ENCODE results near the gene LILRB5. TPM values are rescaled to one million over a fixed set of nuclear protein-coding genes. Genes with fewer than 3 reads are reported as not detected.
A peak's percentile ranks its signal among the peaks of the same experiment; 100 is the strongest.

The LILRB5 gene
- polyA plus RNA-seq, 3 donors = 0.14 to 1.1 (median 0.17) TPM

GRCh38 chr19:54253331-54254194 lies 3.5 kb downstream of the LILRB5 start:
- no peaks in the 10 kb centered on the region for H4K20me1 ChIP-seq (ENCODE audit: insufficient read depth, low read length)
- TF ChIP-seq CTCF (IDR thresholded peaks at IDR 0.05) = no peak
- WGBS (ENCODE audit: insufficient coverage) = 96% methylated on average over 14 of the region's 23 CpGs
- H3K27ac ChIP-seq (ENCODE audit: low read depth in 1 of 2, low read length in 2 of 2) = no peak overlapping the region
- H3K27me3 ChIP-seq (ENCODE audit: control insufficient read depth in 2 of 2, insufficient read depth in 2 of 2, low read length in 2 of 2) = peaks cover 0 to 5% of the 10 kb centered on the region in 2 donors
- Mint-ChIP-seq H3K27me3 (ENCODE audit: low read depth in 3 of 3) (peaks cover 16 to 24% (median 23%) of the 10 kb centered on the region in 3 donors), H3K4me3 (no peak overlapping the region), H3K36me3 (peaks cover 0 to 3% of the 10 kb centered on the region in 2 donors), H3K9me3 (peaks cover 0 to 3% (median 0%) of the 10 kb centered on the region in 7 donors), H3K4me1 (peaks cover 29% of the 10 kb centered on the region), H3K27ac (peak overlapping the region in 1 of 7 donors; percentile 77)
- H2AFZ ChIP-seq (ENCODE audit: insufficient read depth, low read depth, low read length, poor library complexity, severe bottlenecking) = no peak overlapping the region
- H3K4me3 ChIP-seq (replicated peaks in 1 of 3; ENCODE audit: low read depth in 2 of 3, low read length in 3 of 3) = no peak overlapping the region
- intact Hi-C loops (cut with micrococcal nuclease) = no loop called here
- no peaks in the 10 kb centered on the region for H3K9me3 ChIP-seq (replicated peaks in 1 of 2; ENCODE audit: control insufficient read depth in 1 of 2, insufficient read depth in 1 of 2, low read length in 2 of 2)
- no peak overlapping the region for H3K4me2 ChIP-seq (replicated peaks; ENCODE audit: extremely low read depth, low read length, poor library complexity, severe bottlenecking)
- H3K36me3 ChIP-seq (replicated peaks in 1 of 2; ENCODE audit: control insufficient read depth in 1 of 2, insufficient read depth in 2 of 2, low read length in 2 of 2) = no peaks in the 10 kb centered on the region
- no peaks in the 10 kb centered on the region for H3K79me2 ChIP-seq (ENCODE audit: insufficient read depth, low read length)
- DNase-seq = no peak
- H3K4me1 ChIP-seq (ENCODE audit: control insufficient read depth in 1 of 2, insufficient read depth in 2 of 2, low read length in 2 of 2) = peaks cover 16 to 36% of the 10 kb centered on the region in 2 donors
- no peak overlapping the region for H3K9ac ChIP-seq (ENCODE audit: insufficient read depth, low read length, poor library complexity, severe bottlenecking)

GRCh38 chr19:54252845-54253244 lies 4.2 kb downstream of the LILRB5 start:
- Histone ChIP-seq H3K4me3 (replicated peaks in 1 of 3; ENCODE audit: low read depth in 2 of 3, low read length in 3 of 3) (no peak overlapping the region), H3K4me1 (ENCODE audit: control insufficient read depth in 1 of 2, insufficient read depth in 2 of 2, low read length in 2 of 2) (peaks cover 22 to 43% of the 10 kb centered on the region in 2 donors), H3K27me3 (ENCODE audit: control insufficient read depth in 2 of 2, insufficient read depth in 2 of 2, low read length in 2 of 2) (peaks cover 0 to 5% of the 10 kb centered on the region in 2 donors), H3K9ac (ENCODE audit: insufficient read depth, low read length, poor library complexity, severe bottlenecking) (no peak overlapping the region), H4K20me1 (ENCODE audit: insufficient read depth, low read length) (no peaks in the 10 kb centered on the region), H3K79me2 (ENCODE audit: insufficient read depth, low read length) (no peaks in the 10 kb centered on the region), H2AFZ (ENCODE audit: insufficient read depth, low read depth, low read length, poor library complexity, severe bottlenecking) (no peak overlapping the region), H3K4me2 (replicated peaks; ENCODE audit: extremely low read depth, low read length, poor library complexity, severe bottlenecking) (no peak overlapping the region), H3K36me3 (replicated peaks in 1 of 2; ENCODE audit: control insufficient read depth in 1 of 2, insufficient read depth in 2 of 2, low read length in 2 of 2) (no peaks in the 10 kb centered on the region), H3K27ac (ENCODE audit: low read depth in 1 of 2, low read length in 2 of 2) (no peak overlapping the region), H3K9me3 (replicated peaks in 1 of 2; ENCODE audit: control insufficient read depth in 1 of 2, insufficient read depth in 1 of 2, low read length in 2 of 2) (no peaks in the 10 kb centered on the region)
- H3K36me3 Mint-ChIP-seq = peaks cover 0 to 3% of the 10 kb centered on the region in 2 donors
- no peak for DNase-seq
- no peak for TF ChIP-seq CTCF (IDR thresholded peaks at IDR 0.05)
- peak overlapping the region in 1 of 7 donors; percentile 2 for H3K27ac Mint-ChIP-seq
- WGBS (ENCODE audit: insufficient coverage) = 97% methylated on average over 5 of the region's 11 CpGs
- intact Hi-C loops (cut with micrococcal nuclease) = no loop called here
- H3K27me3 Mint-ChIP-seq (ENCODE audit: low read depth in 3 of 3) = peaks cover 16 to 23% (median 23%) of the 10 kb centered on the region in 3 donors
- peaks cover 0 to 3% (median 0%) of the 10 kb centered on the region in 7 donors for H3K9me3 Mint-ChIP-seq
- H3K4me3 Mint-ChIP-seq = peak overlapping the region in 1 of 2 donors; percentile 16
- peaks cover 36% of the 10 kb centered on the region for H3K4me1 Mint-ChIP-seq

Data from CD14-positive monocyte (primary cell).